Measurements from ENCODE around the gene ANXA3. TPM values are rescaled to one million over a fixed set of nuclear protein-coding genes. Genes with fewer than 3 reads are reported as not detected.

Gene ANXA3
- total RNA-seq, 1 donor from 2014 or later: 34.5 TPM

GRCh38 chr4:78512357-78512920, 39.1 kb upstream of the ANXA3 start:
- H3K4me1 ChIP-seq: peaks cover 6% of the 10 kb centered on the region
- no peaks in the 10 kb centered on the region for H3K36me3 ChIP-seq
- no peak for DNase-seq
- H3K27ac ChIP-seq (replicated peaks): no peak overlapping the region
- H3K27me3 ChIP-seq (ENCODE audit: low read depth): no peaks in the 10 kb centered on the region
- H3K9me3 ChIP-seq (replicated peaks): no peaks in the 10 kb centered on the region
- intact Hi-C loops (cut with micrococcal nuclease): loop anchor here (10.0 kb wide), 1 partner anchor 548 kb away; no protein-coding TSS in a partner anchor
- H3K4me3 ChIP-seq: no peak overlapping the region
- TF ChIP-seq, protein P1, sequence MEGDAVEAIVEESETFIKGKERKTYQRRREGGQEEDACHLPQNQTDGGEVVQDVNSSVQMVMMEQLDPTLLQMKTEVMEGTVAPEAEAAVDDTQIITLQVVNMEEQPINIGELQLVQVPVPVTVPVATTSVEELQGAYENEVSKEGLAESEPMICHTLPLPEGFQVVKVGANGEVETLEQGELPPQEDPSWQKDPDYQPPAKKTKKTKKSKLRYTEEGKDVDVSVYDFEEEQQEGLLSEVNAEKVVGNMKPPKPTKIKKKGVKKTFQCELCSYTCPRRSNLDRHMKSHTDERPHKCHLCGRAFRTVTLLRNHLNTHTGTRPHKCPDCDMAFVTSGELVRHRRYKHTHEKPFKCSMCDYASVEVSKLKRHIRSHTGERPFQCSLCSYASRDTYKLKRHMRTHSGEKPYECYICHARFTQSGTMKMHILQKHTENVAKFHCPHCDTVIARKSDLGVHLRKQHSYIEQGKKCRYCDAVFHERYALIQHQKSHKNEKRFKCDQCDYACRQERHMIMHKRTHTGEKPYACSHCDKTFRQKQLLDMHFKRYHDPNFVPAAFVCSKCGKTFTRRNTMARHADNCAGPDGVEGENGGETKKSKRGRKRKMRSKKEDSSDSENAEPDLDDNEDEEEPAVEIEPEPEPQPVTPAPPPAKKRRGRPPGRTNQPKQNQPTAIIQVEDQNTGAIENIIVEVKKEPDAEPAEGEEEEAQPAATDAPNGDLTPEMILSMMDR (IDR thresholded peaks at IDR 0.05; ENCODE audit: borderline replicate concordance): no peak

DNA sequence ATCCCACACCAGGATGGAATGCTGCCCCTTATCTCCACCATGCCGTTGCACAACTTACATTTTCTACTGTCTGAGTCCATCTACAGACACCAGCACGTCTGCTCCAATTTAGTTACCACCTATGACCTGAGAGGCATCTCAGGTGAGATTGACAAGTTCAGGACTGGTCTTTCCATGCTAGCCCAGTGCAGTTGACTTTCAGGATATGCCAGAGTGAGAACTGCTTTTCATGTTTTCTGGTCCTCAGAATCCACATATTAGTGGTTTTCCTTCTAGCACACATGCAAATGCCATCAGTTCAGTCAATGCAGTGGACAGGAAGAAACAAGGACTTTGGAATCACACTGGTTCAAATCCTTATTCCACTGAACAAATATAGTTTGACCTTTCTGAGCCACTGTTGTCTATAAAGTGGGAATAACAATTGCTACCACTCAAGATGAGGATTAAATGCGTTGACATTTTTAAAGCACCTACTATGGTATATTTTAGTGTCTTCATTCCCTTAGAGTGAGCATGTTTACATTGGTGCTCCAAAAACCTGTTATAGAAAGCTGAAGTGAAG, 38.1 kb upstream of the ANXA3 start:
- Histone ChIP-seq H3K9me3 (replicated peaks) (no peaks in the 10 kb centered on the region), H3K4me3 (no peak overlapping the region), H3K36me3 (no peaks in the 10 kb centered on the region), H3K27ac (replicated peaks) (no peak overlapping the region), H3K4me1 (peaks cover 6% of the 10 kb centered on the region), H3K27me3 (ENCODE audit: low read depth) (no peaks in the 10 kb centered on the region)
- intact Hi-C loops (cut with micrococcal nuclease): loop anchor here (10.0 kb wide), 1 partner anchor 549 kb away; no protein-coding TSS in a partner anchor
- no peak for DNase-seq
- TF ChIP-seq, protein P1 (IDR thresholded peaks at IDR 0.05; ENCODE audit: borderline replicate concordance): no peak

DNA sequence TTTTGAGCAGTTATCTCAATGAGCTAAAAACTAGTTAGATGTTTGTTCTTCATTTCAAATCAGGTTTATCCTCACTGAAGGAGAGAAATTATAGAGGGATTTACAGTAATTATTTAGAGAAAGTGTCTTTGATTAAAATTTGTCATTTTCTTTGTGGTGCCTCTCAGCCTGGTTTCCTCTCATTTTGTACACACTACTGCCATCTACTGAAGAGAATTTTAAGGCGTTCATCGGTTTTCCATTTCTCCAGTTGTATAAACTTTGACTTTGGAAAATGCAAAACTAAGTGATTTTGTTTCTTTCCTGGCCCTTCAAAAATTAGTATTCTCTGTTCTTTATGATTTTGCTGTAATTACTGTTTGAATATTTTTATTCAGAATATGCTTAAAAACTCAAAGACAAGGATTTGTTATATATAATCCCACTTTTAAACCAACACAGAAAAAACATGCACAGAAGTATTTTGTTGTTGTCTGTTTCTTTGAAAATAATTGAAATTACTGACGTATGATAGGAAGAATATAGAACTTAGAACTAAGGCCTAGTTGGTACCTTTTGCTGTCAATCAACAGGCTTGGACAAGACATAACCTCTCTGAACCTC, 34.4 kb upstream of the ANXA3 start:
- Histone ChIP-seq H3K36me3 (no peaks in the 10 kb centered on the region), H3K27me3 (ENCODE audit: low read depth) (no peaks in the 10 kb centered on the region), H3K27ac (replicated peaks) (no peak overlapping the region), H3K4me1 (peaks cover 24% of the 10 kb centered on the region), H3K9me3 (replicated peaks) (no peaks in the 10 kb centered on the region), H3K4me3 (no peak overlapping the region)
- DNase-seq: no peak
- TF ChIP-seq, protein P1 (IDR thresholded peaks at IDR 0.05; ENCODE audit: borderline replicate concordance): peak; percentile 79
- intact Hi-C loops (cut with micrococcal nuclease): loop anchor here (10.0 kb wide), 1 partner anchor 552 kb away; no protein-coding TSS in a partner anchor

DNA sequence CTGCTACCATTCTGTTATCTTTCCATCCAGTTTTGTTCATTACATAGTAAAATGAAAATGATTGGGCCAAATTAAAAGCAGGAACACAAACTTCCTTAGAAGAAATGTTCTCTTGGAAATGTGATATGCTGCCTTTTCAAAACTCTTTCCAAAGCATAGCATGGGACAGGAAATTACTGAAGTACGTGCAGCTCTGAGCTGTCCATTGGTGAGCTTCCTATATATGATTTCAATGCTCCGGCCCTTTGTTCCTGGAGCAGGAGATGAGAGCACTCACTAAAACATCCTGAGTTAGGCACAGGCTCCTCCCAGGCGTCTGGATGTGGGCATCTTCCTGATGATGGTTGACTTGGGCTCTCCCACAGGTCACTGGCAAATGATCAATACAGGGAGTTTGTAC, 33.0 kb upstream of the ANXA3 start:
- H3K27ac ChIP-seq (replicated peaks): peak overlapping the region; percentile 43

DNA sequence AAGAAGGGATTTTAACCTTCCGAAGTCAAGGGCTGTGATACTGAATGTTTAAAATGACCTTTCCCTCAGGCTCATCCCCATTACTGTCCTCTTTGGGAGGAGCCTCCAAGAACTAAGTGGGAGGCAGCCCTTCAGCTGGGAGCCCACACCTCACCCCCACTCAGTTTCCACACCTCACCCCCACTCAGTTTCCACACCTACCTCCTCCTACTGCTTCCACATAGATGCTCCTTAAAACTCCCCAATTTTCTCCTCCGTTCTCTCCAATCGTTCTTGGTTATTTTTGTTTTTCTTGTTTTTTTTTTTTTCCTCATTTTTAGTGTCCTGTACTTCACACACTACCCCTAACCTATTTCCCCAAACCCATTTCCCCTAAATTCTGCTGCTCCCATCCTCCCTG, 31.6 kb upstream of the ANXA3 start:
- Histone ChIP-seq H3K36me3 (no peaks in the 10 kb centered on the region), H3K9me3 (replicated peaks) (no peaks in the 10 kb centered on the region), H3K4me1 (peaks cover 24% of the 10 kb centered on the region), H3K4me3 (no peak overlapping the region), H3K27me3 (ENCODE audit: low read depth) (no peaks in the 10 kb centered on the region), H3K27ac (replicated peaks) (peak overlapping the region; percentile 53)
- TF ChIP-seq, protein P1 (IDR thresholded peaks at IDR 0.05; ENCODE audit: borderline replicate concordance): no peak
- DNase-seq: no peak
- intact Hi-C loops (cut with micrococcal nuclease): loop anchor here (10.0 kb wide), 1 partner anchor 555 kb away; no protein-coding TSS in a partner anchor

More for the DNA sequence above, 33.0 kb upstream of the ANXA3 start:
- intact Hi-C loops (cut with micrococcal nuclease): loop anchor here (10.0 kb wide), 1 partner anchor 554 kb away; no protein-coding TSS in a partner anchor
- TF ChIP-seq, protein P1 (IDR thresholded peaks at IDR 0.05; ENCODE audit: borderline replicate concordance): no peak
- Histone ChIP-seq H3K4me3 (no peak overlapping the region), H3K27me3 (ENCODE audit: low read depth) (no peaks in the 10 kb centered on the region), H3K9me3 (replicated peaks) (no peaks in the 10 kb centered on the region), H3K4me1 (peaks cover 24% of the 10 kb centered on the region), H3K36me3 (no peaks in the 10 kb centered on the region)
- no peak for DNase-seq
